Liver (tissue), 3 donors: ENCODE data around the gene CD47.

Source experiments
- FOXA1 ChIP-seq: IDR thresholded peaks from 2 replicates; pipeline ENCODE4 v1.6.1; 2016; ENCODE audit warnings: antibody characterized with exemption
- MAX ChIP-seq: IDR thresholded peaks from 2 replicates; pipeline ENCODE4 v1.6.1; 2016; ENCODE audit warnings: antibody characterized with exemption
- RAD21 ChIP-seq, 2 donors: IDR thresholded peaks; 2 replicates each; pipeline ENCODE4 v1.6.1; 2016; ENCODE audit warnings: antibody characterized with exemption in 2 of 2, mild to moderate bottlenecking in 2 of 2
- TF ChIP-seq, protein P1 (sequence below): fragments of 150-350 bp; IDR thresholded peaks from 2 replicates; pipeline ENCODE4 v1.5.1; 2017; ENCODE audit warnings: improper control_type of control experiment, low read depth, low read length; ENCODE audit not compliant: missing input control
- donor health status: healthy.
- donor health status: healthy.

DNA sequence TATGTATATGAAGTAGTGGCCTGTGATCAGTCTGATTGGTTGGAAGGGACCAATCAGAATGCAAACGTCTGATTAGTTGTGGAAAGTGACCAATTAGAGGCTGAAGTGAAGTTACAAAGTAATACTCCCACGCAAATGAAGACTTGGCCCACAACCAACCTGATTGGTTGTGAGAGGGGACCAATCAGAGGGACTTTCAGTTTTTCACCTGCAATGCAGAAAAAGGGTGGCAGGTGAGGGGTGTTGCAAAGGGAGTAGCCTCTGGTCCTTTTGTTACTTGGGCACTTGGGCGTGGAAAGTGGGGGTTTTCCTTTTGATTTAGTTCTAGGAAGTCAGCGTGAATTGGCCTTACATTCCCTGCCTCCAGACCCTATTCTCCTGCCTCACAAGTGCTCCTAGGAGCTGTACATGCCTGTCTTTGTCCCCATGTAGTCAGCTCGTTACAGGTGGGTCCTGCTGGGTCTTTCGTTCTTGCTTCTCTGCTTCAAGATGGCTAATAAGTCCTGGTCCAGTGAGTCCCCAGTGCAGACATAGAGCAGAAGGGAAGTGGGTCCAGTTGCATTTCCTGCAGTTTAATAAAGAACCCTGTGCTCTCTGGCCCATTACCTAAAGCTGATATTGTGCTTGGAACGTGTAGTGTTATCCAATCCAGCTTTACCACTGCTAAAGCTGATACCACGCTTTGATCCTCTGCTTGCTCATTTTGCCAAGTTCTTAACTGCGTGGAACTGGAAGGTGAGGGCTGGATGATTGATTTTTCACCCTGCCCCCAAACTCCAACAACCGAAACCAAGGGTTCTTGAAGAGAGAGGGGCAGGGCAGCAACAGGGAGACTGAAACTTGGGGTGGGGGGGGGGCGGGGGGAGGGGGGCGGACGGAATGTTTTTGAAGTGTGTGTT lies 46.0 kb upstream of the CD47 start:
- no peak for TF ChIP-seq MAX
- TF ChIP-seq, protein P1, sequence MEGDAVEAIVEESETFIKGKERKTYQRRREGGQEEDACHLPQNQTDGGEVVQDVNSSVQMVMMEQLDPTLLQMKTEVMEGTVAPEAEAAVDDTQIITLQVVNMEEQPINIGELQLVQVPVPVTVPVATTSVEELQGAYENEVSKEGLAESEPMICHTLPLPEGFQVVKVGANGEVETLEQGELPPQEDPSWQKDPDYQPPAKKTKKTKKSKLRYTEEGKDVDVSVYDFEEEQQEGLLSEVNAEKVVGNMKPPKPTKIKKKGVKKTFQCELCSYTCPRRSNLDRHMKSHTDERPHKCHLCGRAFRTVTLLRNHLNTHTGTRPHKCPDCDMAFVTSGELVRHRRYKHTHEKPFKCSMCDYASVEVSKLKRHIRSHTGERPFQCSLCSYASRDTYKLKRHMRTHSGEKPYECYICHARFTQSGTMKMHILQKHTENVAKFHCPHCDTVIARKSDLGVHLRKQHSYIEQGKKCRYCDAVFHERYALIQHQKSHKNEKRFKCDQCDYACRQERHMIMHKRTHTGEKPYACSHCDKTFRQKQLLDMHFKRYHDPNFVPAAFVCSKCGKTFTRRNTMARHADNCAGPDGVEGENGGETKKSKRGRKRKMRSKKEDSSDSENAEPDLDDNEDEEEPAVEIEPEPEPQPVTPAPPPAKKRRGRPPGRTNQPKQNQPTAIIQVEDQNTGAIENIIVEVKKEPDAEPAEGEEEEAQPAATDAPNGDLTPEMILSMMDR = no peak
- TF ChIP-seq FOXA1 = no peak
- TF ChIP-seq RAD21 (IDR thresholded peaks at IDR 0.05) = no peak
